Adrenal gland (tissue), 5 donors: ENCODE data around the gene FRG2B.

Experiments used
- POLR2A ChIP-seq, 2 donors: fragments of 450-650 bp; IDR thresholded peaks; one replicate each; pipeline ENCODE4 v1.6.1; 2017; ENCODE audit warnings: antibody characterized with exemption in 2 of 2, mild to moderate bottlenecking in 2 of 2, moderate library complexity in 1 of 2
- TF ChIP-seq, protein P1 (sequence below), 6 experiments: fragments of 450-650 bp in 4 of 6; fragments of 200-600 bp in 2 of 6; sonication (generic) in 1 of 6; IDR thresholded peaks; 1 replicate in 5 of 6; 2 replicates in 1 of 6; pipeline versions ENCODE4 v1.5.1 to v1.8.0; 2016 to 2021; ENCODE audit warnings: antibody characterized with exemption in 6 of 6, mild to moderate bottlenecking in 2 of 6, moderate library complexity in 1 of 6
- donor health status: DM: no; HTN: no; CAD: no.

DNA sequence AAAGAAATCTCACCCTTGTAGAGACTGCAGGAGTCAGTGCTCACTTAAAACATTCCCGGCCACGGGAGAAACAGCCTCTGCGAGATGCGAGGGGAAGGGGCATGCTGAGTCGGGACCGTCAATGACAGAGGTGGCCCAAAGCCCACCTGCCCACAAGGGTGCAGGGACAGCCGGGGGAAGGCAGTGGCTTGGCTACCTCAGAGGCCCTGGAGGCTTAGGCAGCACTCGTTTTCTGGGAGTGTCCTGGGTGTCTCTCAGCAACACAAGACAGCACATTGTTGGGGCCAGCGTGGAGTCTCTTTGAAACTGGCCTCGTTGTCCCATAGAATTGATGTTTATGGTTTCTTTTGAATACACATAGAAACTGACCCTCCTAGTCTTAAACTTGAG is 35.6 kb downstream of the FRG2B start:
- TF ChIP-seq, protein P1, sequence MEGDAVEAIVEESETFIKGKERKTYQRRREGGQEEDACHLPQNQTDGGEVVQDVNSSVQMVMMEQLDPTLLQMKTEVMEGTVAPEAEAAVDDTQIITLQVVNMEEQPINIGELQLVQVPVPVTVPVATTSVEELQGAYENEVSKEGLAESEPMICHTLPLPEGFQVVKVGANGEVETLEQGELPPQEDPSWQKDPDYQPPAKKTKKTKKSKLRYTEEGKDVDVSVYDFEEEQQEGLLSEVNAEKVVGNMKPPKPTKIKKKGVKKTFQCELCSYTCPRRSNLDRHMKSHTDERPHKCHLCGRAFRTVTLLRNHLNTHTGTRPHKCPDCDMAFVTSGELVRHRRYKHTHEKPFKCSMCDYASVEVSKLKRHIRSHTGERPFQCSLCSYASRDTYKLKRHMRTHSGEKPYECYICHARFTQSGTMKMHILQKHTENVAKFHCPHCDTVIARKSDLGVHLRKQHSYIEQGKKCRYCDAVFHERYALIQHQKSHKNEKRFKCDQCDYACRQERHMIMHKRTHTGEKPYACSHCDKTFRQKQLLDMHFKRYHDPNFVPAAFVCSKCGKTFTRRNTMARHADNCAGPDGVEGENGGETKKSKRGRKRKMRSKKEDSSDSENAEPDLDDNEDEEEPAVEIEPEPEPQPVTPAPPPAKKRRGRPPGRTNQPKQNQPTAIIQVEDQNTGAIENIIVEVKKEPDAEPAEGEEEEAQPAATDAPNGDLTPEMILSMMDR (IDR thresholded peaks at IDR 0.05) = no peak
- TF ChIP-seq POLR2A (IDR thresholded peaks at IDR 0.05) = no peak
